ENCODE measurements around the gene PHF11.

The PHF11 gene

DNA sequence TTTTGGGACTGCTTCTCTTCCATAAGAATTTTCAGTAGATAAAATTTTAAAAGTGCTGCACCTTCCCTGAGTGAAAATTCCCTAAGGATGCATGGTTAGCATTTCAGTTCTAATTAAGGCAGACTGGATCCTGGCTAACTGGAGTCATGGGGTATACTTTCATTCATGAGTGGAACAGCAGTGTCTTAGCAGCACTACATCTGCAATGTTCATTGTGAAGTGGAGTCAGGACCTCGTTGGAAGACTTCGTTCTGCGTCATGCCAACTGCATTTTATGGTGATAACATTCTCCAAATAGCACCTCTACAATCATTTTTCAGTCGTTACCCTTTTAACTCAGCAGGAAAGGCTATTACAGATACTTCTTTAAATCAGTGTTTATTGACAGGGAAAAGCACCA is 25.5 kb downstream of the PHF11 start:
- FAIRE-seq (peak; percentile 50), DNase-seq (ENCODE audit: insufficient read length, low spot score) (no peak)
- TF ChIP-seq SPI1 (IDR thresholded peaks at IDR 0.05; ENCODE audit: low read depth, low read length) (no peak), POLR2A (IDR thresholded peaks at IDR 0.05; ENCODE audit: low read depth, low read length) (no peak), PAX5 (IDR thresholded peaks at IDR 0.05; ENCODE audit: insufficient read depth, low read length, severe bottlenecking) (no peak), POU2F2 (IDR thresholded peaks at IDR 0.05; ENCODE audit: low read depth, low read length) (no peak), POLR2AphosphoS5 (IDR thresholded peaks at IDR 0.05; ENCODE audit: low read depth, low read length) (no peak), TAF1 (IDR thresholded peaks at IDR 0.05; ENCODE audit: low read depth, low read length) (no peak)

- FAIRE-seq: peak; percentile 23
- no peak for DNase-seq (ENCODE audit: insufficient read length, low spot score)
- no peak for TF ChIP-seq POLR2AphosphoS5 (IDR thresholded peaks at IDR 0.05; ENCODE audit: low read depth, low read length)
- no peak for TF ChIP-seq POU2F2 (IDR thresholded peaks at IDR 0.05; ENCODE audit: low read depth, low read length)
- TF ChIP-seq TAF1 (IDR thresholded peaks at IDR 0.05; ENCODE audit: low read depth, low read length): no peak
- no peak for TF ChIP-seq SPI1 (IDR thresholded peaks at IDR 0.05; ENCODE audit: low read depth, low read length)
Observed at GRCh38 chr13:49524740-49525501, 29.2 kb downstream of the PHF11 start.

DNA sequence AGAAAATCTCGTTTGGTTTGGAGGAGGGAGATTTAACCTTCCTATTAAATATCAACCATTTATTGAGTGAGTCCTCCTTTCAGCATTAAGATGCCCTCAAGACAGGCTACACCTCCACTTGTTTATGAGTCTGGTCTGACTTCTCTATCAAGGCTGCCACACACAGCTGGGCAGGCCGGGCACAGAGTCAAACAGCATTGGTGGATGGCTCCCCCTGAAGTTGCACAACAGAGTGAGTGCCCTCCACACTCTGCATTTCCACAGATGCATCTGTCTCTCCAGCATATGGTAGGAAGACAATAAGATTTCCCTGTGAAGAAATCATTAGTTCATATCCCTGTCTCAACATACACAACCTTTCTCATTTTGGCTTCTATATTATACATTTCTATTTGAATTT is 31.4 kb downstream of the PHF11 start:
- DNase-seq (ENCODE audit: insufficient read length, low spot score): no peak
- TF ChIP-seq POLR2AphosphoS5 (IDR thresholded peaks at IDR 0.05; ENCODE audit: low read depth, low read length) (no peak), SPI1 (IDR thresholded peaks at IDR 0.05; ENCODE audit: low read depth, low read length) (no peak), TAF1 (IDR thresholded peaks at IDR 0.05; ENCODE audit: low read depth, low read length) (no peak), POLR2A (IDR thresholded peaks at IDR 0.05; ENCODE audit: low read depth, low read length) (no peak), PAX5 (IDR thresholded peaks at IDR 0.05; ENCODE audit: insufficient read depth, low read length, severe bottlenecking) (no peak), POU2F2 (IDR thresholded peaks at IDR 0.05; ENCODE audit: low read depth, low read length) (no peak)
- FAIRE-seq: peak; percentile 13

GRCh38 chr13:49528161-49528560 is 32.4 kb downstream of the PHF11 start:
- no peak for DNase-seq (ENCODE audit: insufficient read length, low spot score)
- peak; percentile 52 for TF ChIP-seq SPI1 (IDR thresholded peaks at IDR 0.05; ENCODE audit: low read depth, low read length)
- no peak for TF ChIP-seq POLR2AphosphoS5 (IDR thresholded peaks at IDR 0.05; ENCODE audit: low read depth, low read length)
- FAIRE-seq: no peak

GRCh38 chr13:49530457-49530856 is 34.7 kb downstream of the PHF11 start:
- DNase-seq (ENCODE audit: insufficient read length, low spot score) (no peak), FAIRE-seq (peak; percentile 91)
- TF ChIP-seq POLR2AphosphoS5 (IDR thresholded peaks at IDR 0.05; ENCODE audit: low read depth, low read length) (no peak), TAF1 (IDR thresholded peaks at IDR 0.05; ENCODE audit: low read depth, low read length) (0 out of 2 replicates have a peak, but pooled peaks have one; percentile 8), POU2F2 (IDR thresholded peaks at IDR 0.05; ENCODE audit: low read depth, low read length) (no peak), PAX5 (IDR thresholded peaks at IDR 0.05; ENCODE audit: insufficient read depth, low read length, severe bottlenecking) (peak; percentile 56), SPI1 (IDR thresholded peaks at IDR 0.05; ENCODE audit: low read depth, low read length) (peak; percentile 58), POLR2A (IDR thresholded peaks at IDR 0.05; ENCODE audit: low read depth, low read length) (no peak)

- no peak for DNase-seq (ENCODE audit: insufficient read length, low spot score)
- no peak for TF ChIP-seq TAF1 (IDR thresholded peaks at IDR 0.05; ENCODE audit: low read depth, low read length)
- TF ChIP-seq SPI1 (IDR thresholded peaks at IDR 0.05; ENCODE audit: low read depth, low read length): no peak
- no peak for TF ChIP-seq POLR2AphosphoS5 (IDR thresholded peaks at IDR 0.05; ENCODE audit: low read depth, low read length)
- no peak for TF ChIP-seq POLR2A (IDR thresholded peaks at IDR 0.05; ENCODE audit: low read depth, low read length)
- no peak for TF ChIP-seq PAX5 (IDR thresholded peaks at IDR 0.05; ENCODE audit: insufficient read depth, low read length, severe bottlenecking)
- TF ChIP-seq POU2F2 (IDR thresholded peaks at IDR 0.05; ENCODE audit: low read depth, low read length): no peak
- FAIRE-seq: peak; percentile 77
Observed at GRCh38 chr13:49532593-49532992, 36.8 kb downstream of the PHF11 start.

DNA sequence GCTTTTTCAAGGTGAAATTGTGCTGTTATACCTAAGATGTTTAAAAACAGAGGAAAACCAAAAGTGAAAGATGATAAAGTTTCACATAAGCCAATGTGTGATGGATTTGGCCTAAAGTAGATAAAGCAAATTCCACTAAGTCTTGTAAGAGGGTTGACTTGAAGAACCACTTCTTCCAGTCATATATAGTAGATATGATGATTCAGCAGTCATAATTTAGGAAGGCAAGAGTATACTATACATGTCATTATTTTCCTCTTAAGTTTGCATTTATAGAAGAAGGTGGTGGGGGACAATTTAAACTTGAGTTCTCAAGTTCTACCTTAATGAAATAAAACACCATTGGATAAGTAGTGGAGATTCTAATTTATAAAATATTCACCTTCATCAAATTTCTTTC is 37.3 kb downstream of the PHF11 start:
- no peak for TF ChIP-seq POLR2A (IDR thresholded peaks at IDR 0.05; ENCODE audit: low read depth, low read length)
- no peak for TF ChIP-seq TAF1 (IDR thresholded peaks at IDR 0.05; ENCODE audit: low read depth, low read length)
- no peak for TF ChIP-seq POLR2AphosphoS5 (IDR thresholded peaks at IDR 0.05; ENCODE audit: low read depth, low read length)
- no peak for TF ChIP-seq PAX5 (IDR thresholded peaks at IDR 0.05; ENCODE audit: insufficient read depth, low read length, severe bottlenecking)
- no peak for TF ChIP-seq SPI1 (IDR thresholded peaks at IDR 0.05; ENCODE audit: low read depth, low read length)
- no peak for TF ChIP-seq POU2F2 (IDR thresholded peaks at IDR 0.05; ENCODE audit: low read depth, low read length)
- FAIRE-seq: no peak
- no peak for DNase-seq (ENCODE audit: insufficient read length, low spot score)

GRCh38 chr13:49533591-49534269 is 38.0 kb downstream of the PHF11 start:
- FAIRE-seq: peak; percentile 58

DNA sequence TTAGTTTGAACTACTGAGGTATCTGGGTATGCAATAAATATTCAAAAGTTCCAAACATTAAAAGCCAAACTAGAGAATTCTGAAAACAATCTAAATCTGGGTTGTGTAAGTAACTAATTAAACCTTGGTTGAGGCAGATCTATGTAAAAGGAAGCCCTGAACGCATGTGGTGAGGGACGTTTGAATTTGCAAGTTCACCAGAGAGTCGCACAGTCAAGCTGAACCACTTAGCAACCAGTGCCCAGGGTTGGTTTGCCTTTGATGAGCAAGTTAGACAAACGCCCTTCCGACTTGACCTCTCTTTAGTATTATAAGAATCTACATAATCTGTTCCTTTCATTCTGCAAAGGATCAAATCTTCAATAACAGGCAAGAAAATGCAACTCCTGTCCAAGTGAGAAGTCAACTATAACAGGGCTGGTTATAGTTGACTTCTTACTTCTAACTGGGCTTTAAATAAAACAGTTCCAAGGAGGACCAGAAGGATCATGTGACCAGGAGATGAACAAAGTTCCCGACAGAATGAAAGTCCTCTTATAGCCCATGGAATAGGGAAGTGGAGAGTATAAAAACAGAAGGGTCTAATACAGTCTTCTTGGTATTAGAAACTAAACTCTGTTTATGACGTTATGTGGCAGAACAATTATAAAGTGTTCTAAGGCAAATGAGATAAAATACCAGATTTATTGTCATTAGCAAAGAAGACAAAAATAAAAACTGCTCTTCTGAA is 40.6 kb downstream of the PHF11 start:
- TF ChIP-seq POLR2AphosphoS5 (IDR thresholded peaks at IDR 0.05; ENCODE audit: low read depth, low read length) (no peak), POLR2A (IDR thresholded peaks at IDR 0.05; ENCODE audit: low read depth, low read length) (no peak), TAF1 (IDR thresholded peaks at IDR 0.05; ENCODE audit: low read depth, low read length) (no peak), PAX5 (IDR thresholded peaks at IDR 0.05; ENCODE audit: insufficient read depth, low read length, severe bottlenecking) (no peak), SPI1 (IDR thresholded peaks at IDR 0.05; ENCODE audit: low read depth, low read length) (no peak; the same call in 1 of the 2 replicates), POU2F2 (IDR thresholded peaks at IDR 0.05; ENCODE audit: low read depth, low read length) (no peak)
- FAIRE-seq (no peak), DNase-seq (ENCODE audit: insufficient read length, low spot score) (no peak)

More at GRCh38 chr13:49533591-49534269, 38.0 kb downstream of the PHF11 start:
- TF ChIP-seq POLR2AphosphoS5 (IDR thresholded peaks at IDR 0.05; ENCODE audit: low read depth, low read length) (no peak), TAF1 (IDR thresholded peaks at IDR 0.05; ENCODE audit: low read depth, low read length) (no peak), SPI1 (IDR thresholded peaks at IDR 0.05; ENCODE audit: low read depth, low read length) (peak; percentile 43)
- DNase-seq (ENCODE audit: insufficient read length, low spot score): no peak
